MM.1S (cell line): ENCODE results near the gene KCNG2.

Experiments used
- CTCF ChIP-seq: fragments of 300-600 bp; sonication (generic); IDR thresholded peaks from 2 replicates; pipeline ENCODE4 v1.5.1; 2016; ENCODE audit warnings: antibody characterized with exemption, low read length, mixed read lengths
- EZH2 ChIP-seq: fragments of 300-600 bp; sonication (generic); optimal IDR thresholded peaks from 2 replicates; pipeline ENCODE3; 2017; ENCODE audit warnings: low read depth, mild to moderate bottlenecking, antibody characterized with exemption, low read length, mixed read lengths

GRCh38 chr18:79799619-79800370, 2.1 kb downstream of the KCNG2 start:
- TF ChIP-seq CTCF (no peak), EZH2 (no peak)
